Erythroblast (primary cell): Measurements from ENCODE around the gene VAV2.

Experiments used
- GATA1 ChIP-seq: IDR thresholded peaks from 2 replicates; pipeline ENCODE4 v1.6.1; 2011; ENCODE audit warnings: low read depth, mild to moderate bottlenecking, control low read depth, low read length, moderate library complexity
- POLR2A ChIP-seq: IDR thresholded peaks from 2 replicates; pipeline ENCODE4 v1.6.1; 2011; ENCODE audit warnings: mild to moderate bottlenecking, low read length

DNA sequence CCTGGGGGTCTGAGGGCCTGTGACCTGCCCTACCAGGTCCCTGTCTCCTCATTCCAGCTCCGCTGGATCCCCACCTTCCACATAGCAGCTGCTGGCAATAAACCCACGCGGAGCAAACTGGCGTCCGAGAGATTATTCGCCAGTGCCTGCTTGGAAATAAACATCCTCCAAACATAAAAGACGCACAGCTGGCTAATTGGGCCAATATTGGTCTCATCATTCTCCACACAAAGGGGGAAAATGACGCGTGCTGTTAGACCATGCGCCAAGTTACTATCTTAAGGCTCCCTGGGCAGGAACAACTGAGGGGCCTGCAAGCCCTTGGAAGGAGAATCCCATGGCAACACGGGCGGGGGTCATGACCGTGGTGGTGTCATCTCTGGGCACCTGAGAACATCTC is 180.7 kb downstream of the VAV2 start:
- TF ChIP-seq POLR2A (no peak), GATA1 (no peak)
